ENCODE data around the gene TPD52L2.
"Not testable (repeated sequence)": the region's sequence is repeated elsewhere in the genome, so short reads cannot be mapped to it uniquely, and the experiment has no call there.

Gene TPD52L2

GRCh38 chr20:63895202-63895951 lies 30.3 kb downstream of the TPD52L2 start:
- DNase-seq (ENCODE audit: low read depth in 1 of 2, low spot score in 1 of 2) = no peak

GRCh38 chr20:63895952-63896263 lies 30.8 kb downstream of the TPD52L2 start:
- DNase-seq (ENCODE audit: low read depth in 1 of 2, low spot score in 1 of 2) = no peak

DNA sequence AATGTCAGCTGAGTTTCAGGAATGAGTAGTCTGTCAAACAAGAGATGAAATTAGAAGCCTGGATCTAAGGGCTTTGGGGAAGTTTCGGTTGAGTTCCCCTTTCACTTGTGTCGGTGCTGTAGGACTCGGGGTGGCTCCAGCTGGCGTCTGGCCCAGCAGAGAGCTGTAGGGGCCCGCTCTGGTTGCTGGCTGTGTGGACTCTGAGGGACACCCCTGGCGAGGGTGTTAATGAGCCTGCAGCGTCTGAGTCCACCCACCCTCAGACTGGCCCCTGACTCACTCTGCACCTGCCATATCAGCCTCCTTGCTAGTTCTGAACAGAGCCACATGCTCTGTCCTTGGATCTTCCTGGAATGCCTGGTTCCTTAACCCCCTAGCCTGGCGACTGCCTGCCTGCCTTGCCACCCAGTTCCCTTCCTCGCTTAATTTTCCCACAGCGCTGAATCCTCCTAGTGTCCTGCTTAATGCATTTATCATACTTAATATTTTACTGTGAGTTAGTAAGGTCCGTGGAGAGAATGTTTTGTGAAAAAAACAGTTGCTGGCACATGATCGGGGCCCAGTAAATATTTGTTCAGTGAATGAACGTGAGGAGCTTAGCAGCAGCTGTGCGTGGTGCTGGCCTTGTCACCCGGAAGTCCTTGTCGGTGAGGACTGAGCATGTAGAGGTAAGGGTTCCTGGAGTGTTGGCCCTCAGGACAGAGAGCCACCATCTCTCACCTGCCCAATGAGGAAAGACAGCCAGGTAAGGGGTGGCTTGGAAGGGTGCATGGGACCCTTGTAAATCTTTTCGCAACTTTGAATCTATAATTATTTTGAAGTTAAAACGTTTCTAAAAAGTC lies 31.4 kb downstream of the TPD52L2 start:
- DNase-seq (ENCODE audit: low read depth in 1 of 2, low spot score in 1 of 2) = no peak

GRCh38 chr20:63897978-63898561 lies 33.0 kb downstream of the TPD52L2 start:
- DNase-seq (ENCODE audit: low read depth in 1 of 2, low spot score in 1 of 2) = no peak

- DNase-seq (ENCODE audit: low read depth in 1 of 2, low spot score in 1 of 2) = no peak
Measured at GRCh38 chr20:63898882-63899558, 34.0 kb downstream of the TPD52L2 start.

GRCh38 chr20:63900413-63900812 lies 35.3 kb downstream of the TPD52L2 start:
- DNase-seq (ENCODE audit: low read depth in 1 of 2, low spot score in 1 of 2) = no peak

- DNase-seq (ENCODE audit: low read depth in 1 of 2, low spot score in 1 of 2) = no peak
Measured at GRCh38 chr20:63903796-63904561, 38.9 kb downstream of the TPD52L2 start.

GRCh38 chr20:63908008-63908682 lies 43.1 kb downstream of the TPD52L2 start:
- no peak for DNase-seq (ENCODE audit: low read depth in 1 of 2, low spot score in 1 of 2)

GRCh38 chr20:63911176-63911575 lies 46.1 kb downstream of the TPD52L2 start:
- no peak for DNase-seq (ENCODE audit: low read depth in 1 of 2, low spot score in 1 of 2)

GRCh38 chr20:63913768-63914167 lies 48.7 kb downstream of the TPD52L2 start:
- no peak for DNase-seq (ENCODE audit: low read depth in 1 of 2, low spot score in 1 of 2)

DNA sequence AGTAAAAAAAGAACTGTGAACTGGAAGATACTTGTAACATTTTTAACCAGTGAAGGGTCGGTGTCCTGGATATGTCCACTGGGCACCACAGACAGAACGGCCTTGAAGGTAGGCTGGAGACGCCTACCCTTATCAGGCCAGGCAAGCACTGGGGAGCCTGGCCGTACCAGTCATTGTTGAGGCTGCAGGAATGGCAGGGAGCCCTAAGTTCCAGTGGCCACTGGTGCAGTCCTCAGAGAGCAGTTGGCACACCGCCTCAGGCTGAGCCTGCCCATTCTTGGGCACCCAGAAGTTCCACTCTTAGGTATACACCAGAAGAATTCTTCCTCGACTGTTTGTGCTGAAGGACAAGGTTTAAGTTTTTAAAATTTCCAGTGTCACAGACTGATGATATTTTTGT lies 50.4 kb downstream of the TPD52L2 start:
- DNase-seq (ENCODE audit: low read depth in 1 of 2, low spot score in 1 of 2) = no peak

GRCh38 chr20:63916371-63916939 lies 51.4 kb downstream of the TPD52L2 start:
- DNase-seq (ENCODE audit: low read depth in 1 of 2, low spot score in 1 of 2) = not testable (repeated sequence)

DNA sequence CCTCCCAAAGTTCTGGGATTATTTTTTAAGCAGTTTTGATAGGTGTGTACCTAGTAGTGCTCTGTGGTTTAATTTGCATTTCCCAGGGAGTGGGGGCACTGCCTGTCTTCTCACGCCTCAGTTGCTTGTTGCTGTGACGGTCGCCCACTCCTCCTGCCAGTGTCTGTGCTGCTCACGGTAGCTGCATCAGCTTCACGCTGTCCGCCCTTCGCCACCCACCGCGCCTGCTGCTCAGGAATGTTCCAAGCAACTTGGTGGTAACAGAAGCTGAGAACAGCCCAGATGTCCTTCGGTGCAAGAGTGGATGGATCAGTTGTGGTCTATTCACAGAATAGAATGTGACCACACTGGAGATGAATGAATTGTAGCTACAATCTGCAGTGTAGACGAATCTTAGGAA lies 52.7 kb downstream of the TPD52L2 start:
- DNase-seq (ENCODE audit: low read depth in 1 of 2, low spot score in 1 of 2) = no peak

GRCh38 chr20:63919130-63919529 lies 54.1 kb downstream of the TPD52L2 start:
- DNase-seq (ENCODE audit: low read depth in 1 of 2, low spot score in 1 of 2) = no peak

GRCh38 chr20:63920226-63920625 lies 55.2 kb downstream of the TPD52L2 start:
- no peak for DNase-seq (ENCODE audit: low read depth in 1 of 2, low spot score in 1 of 2)

DNA sequence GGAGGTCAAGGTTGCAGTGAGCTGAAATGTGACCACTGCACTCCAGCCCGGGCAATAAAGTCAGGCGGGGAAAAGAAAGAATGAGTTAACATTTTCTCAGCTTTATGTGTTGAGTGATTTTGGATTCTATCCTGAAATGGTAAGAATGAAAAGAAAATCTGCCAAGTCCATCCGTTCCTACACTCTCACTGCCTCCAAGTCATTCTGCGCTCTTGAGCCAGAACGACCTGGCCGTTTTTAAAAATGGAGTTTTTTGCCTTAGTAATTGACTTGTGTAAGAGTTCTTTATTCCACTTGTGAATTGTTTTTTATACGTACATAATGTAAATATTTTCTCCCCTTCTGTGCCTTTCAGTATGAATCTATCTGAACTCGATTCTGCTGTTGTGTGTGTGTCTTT lies 58.6 kb downstream of the TPD52L2 start:
- DNase-seq (ENCODE audit: low read depth in 1 of 2, low spot score in 1 of 2) = no peak

DNA sequence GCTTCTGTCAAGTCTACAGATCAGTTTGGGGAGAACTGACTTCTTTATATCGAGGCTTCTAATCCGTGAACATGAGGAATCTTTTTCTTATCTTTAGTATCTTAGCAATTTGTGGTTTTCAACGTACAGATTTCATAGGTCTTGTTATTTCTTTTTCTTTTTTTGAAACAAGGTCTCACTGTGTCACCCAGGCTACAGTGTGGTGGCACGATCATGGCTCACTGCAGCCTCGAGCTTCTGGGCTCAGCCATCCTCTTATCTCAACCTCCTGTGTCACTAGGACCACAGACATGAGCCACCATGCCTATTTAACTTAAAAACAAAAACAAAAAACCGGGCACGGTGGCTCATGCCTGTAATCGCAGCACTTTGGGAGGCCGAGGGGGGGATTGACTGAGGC lies 59.2 kb downstream of the TPD52L2 start:
- no peak for DNase-seq (ENCODE audit: low read depth in 1 of 2, low spot score in 1 of 2)

GRCh38 chr20:63926298-63926697 lies 61.2 kb downstream of the TPD52L2 start:
- DNase-seq (ENCODE audit: low read depth in 1 of 2, low spot score in 1 of 2) = no peak

- DNase-seq (ENCODE audit: low read depth in 1 of 2, low spot score in 1 of 2) = no peak
Measured at GRCh38 chr20:63929071-63929470, 64.0 kb downstream of the TPD52L2 start.

GRCh38 chr20:63929473-63929883 lies 64.4 kb downstream of the TPD52L2 start:
- not testable (repeated sequence) for DNase-seq (ENCODE audit: low read depth in 1 of 2, low spot score in 1 of 2)

Measured in activated CD4-positive, alpha-beta T cell treated with anti-CD3 and anti-CD28 coated beads, Interleukin-2, amount 50 U/mL, for 24 hours (primary cell).